Measurements from ENCODE around the gene LEPROT. TPM values are rescaled to one million over a fixed set of nuclear protein-coding genes. Genes with fewer than 3 reads are reported as not detected.

The LEPROT gene
- total and polyA plus RNA-seq, 10 of the 15 experiments (the other 5 are each of a cell fraction or from before 2014, with no cell fraction given): 14.9 to 38.1 (median 17.4) TPM

GRCh38 chr1:65440915-65441314, 20.4 kb downstream of the LEPROT start:
- 0% methylated on average over 1 of the region's 1 CpG for WGBS (ENCODE audit: insufficient coverage, insufficient replicate concordance, low lambda C conversion rate, missing lambda C conversion rate)
- H3K4me1 ChIP-seq (ENCODE audit: control insufficient read depth, insufficient read depth, low read length): no peaks in the 10 kb centered on the region
- no peaks in the 10 kb centered on the region for H4K20me1 ChIP-seq (ENCODE audit: control insufficient read depth, insufficient read depth)
- ChIA-PET RAD21 (ENCODE audit: unreplicated experiment) (no interaction called here), SMC1A (ENCODE audit: uncharacterized antibody, unreplicated experiment) (interaction anchor here (0.9 to 1.4 kb wide), 4 partner anchors 9 to 22 kb away, joined by 3 to 4 read pairs (median 3); no protein-coding TSS in a partner anchor), CTCF (interaction anchor here (0.8 to 2.0 kb wide), 2 partner anchors 10 to 18 kb away, joined by 3 to 8 read pairs; no protein-coding TSS in a partner anchor), POLR2A (no interaction called here)
- DNase-seq (ENCODE audit: low read depth, low spot score): no peak
- ATAC-seq: no peak
- BruUV-seq (replicated peaks): no TSS peak
- no peak overlapping the region for H3K4me3 ChIP-seq
- H3K4me2 ChIP-seq (ENCODE audit: control insufficient read depth, insufficient read depth): no peak overlapping the region
- FAIRE-seq: no peak
- in situ Hi-C loops (cut with MboI) (no loop called here), intact Hi-C loops (cut with micrococcal nuclease; ENCODE audit: unreplicated experiment) (no loop called here)
- H3K27me3 ChIP-seq (replicated peaks in 1 of 2; ENCODE audit: control insufficient read depth in 2 of 2, insufficient read depth in 2 of 2, low read length in 1 of 2): no peaks in the 10 kb centered on the region
- H3K9ac ChIP-seq (ENCODE audit: control insufficient read depth, insufficient read depth, low read length): no peak overlapping the region
- H3K27ac ChIP-seq (ENCODE audit: control insufficient read depth, insufficient read depth): no peak overlapping the region
- H3K9me3 ChIP-seq (replicated peaks; ENCODE audit: control insufficient read depth, insufficient read depth, low read length): no peaks in the 10 kb centered on the region
- H3K36me3 ChIP-seq (ENCODE audit: control insufficient read depth in 2 of 2, insufficient read depth in 2 of 2, low read length in 1 of 2): no peaks in the 10 kb centered on the region
- no peak overlapping the region for H2AFZ ChIP-seq (ENCODE audit: control insufficient read depth, low read depth, low read length)
- no peaks in the 10 kb centered on the region for H3K79me2 ChIP-seq (ENCODE audit: control insufficient read depth, insufficient read depth, low read length)
- TF ChIP-seq USF1 (IDR thresholded peaks at IDR 0.05; ENCODE audit: borderline replicate concordance, extremely low read length, insufficient read depth, low read depth, low read length) (no peak), PAX5 (IDR thresholded peaks at IDR 0.05; ENCODE audit: borderline replicate concordance, low read depth, low read length) (no peak), RBBP5 (conservative IDR thresholded peaks at IDR 0.05) (no peak), RUNX3 (IDR thresholded peaks at IDR 0.05; ENCODE audit: low read length) (no peak), EGR1 (IDR thresholded peaks at IDR 0.05; ENCODE audit: borderline replicate concordance in 1 of 2, low read depth in 2 of 2, low read length in 2 of 2) (no peak), ZBTB40 (IDR thresholded peaks at IDR 0.05; ENCODE audit: borderline replicate concordance) (no peak), JUNB (IDR thresholded peaks at IDR 0.05) (no peak), RAD21 (IDR thresholded peaks at IDR 0.05; ENCODE audit: insufficient read depth, low read depth, low read length) (no peak), CEBPZ (IDR thresholded peaks at IDR 0.05; ENCODE audit: low read depth, low read length) (no peak), CUX1 (IDR thresholded peaks at IDR 0.05; ENCODE audit: insufficient replicate concordance, low read depth, low read length) (no peak)
